T-helper 2 cell treated with Interferon-gamma antibody and Interleukin-4, amounts not matched to agents 5 μg/mL and 100 μg/mL, for 36 hours (primary cell): ENCODE results near the gene CHEK2.

ENCODE experiments used
- DNase-seq: peaks from one replicate; pipeline ENCODE4 v3.0.0; 2021; ENCODE audit warnings: low spot score
- H3K27ac Mint-ChIP-seq: one replicate; pipeline ENCODE4 v1.8.0; 2021; ENCODE audit warnings: mild to moderate bottlenecking, mixed read lengths
- H3K27me3 Mint-ChIP-seq: one replicate; pipeline ENCODE4 v1.8.0; 2021; ENCODE audit warnings: low read depth, mixed read lengths
- H3K36me3 Mint-ChIP-seq: one replicate; pipeline ENCODE4 v1.8.0; 2021; ENCODE audit warnings: low read depth, mixed read lengths
- H3K4me1 Mint-ChIP-seq: one replicate; pipeline ENCODE4 v1.8.0; 2021; ENCODE audit warnings: low read depth, mixed read lengths
- H3K4me3 Mint-ChIP-seq: one replicate; pipeline ENCODE4 v1.8.0; 2022; ENCODE audit warnings: mild to moderate bottlenecking, moderate library complexity, mixed read lengths
- H3K9me3 Mint-ChIP-seq: one replicate; pipeline ENCODE4 v1.8.0; 2021; ENCODE audit warnings: mixed read lengths

Gene CHEK2

DNA sequence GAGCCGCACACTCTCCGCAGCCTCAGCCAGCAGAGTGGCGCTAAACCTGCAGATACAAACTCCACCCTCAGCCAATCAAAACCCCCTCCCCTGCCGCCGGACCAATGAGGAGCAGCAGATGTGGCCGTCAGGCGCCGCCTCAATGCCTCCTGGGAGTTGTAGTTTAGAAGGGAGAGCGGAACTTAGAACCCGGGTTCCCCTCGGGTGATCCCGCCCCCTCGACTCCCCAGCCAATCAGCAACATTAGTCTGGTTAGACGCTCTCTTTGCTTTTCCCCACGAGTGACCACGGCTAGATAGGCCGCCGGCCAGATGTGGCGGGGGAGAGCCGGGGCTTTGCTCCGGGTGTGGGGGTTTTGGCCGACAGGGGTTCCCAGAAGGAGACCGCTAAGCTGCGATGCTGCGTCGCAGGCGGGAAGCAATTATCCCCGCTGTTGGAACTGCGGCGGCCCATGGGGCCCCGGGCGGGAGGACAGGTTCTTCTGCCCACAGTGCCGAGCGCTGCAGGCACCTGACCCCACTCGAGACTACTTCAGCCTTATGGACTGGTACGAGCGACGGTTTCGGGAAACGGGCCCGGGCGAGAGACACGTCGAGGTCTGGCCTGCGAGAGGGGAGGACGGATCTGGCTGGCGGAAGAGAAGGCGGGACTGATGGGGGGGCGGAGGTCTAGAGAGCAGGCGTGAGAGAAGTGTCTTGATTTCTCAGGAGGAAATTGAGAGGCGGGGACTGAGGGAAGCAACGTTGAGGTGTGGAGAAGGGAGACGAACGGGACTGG lies at the start of gene CHEK2, which contains the start of gene HSCB:
CHEK2 (minus strand) TSS at position 36 of the 777 bp plus-strand sequence. CDS start 7,099 bp downstream, outside the sequence.
HSCB (plus strand) TSS at position 255 of the 777 bp plus-strand sequence; CDS start at position 312, 57 bp downstream.
- H3K36me3 Mint-ChIP-seq: peaks cover 20% of the 10 kb centered on the region
- peak; percentile 98 for DNase-seq
- H3K27ac Mint-ChIP-seq: peak within 1 kb of the TSS; percentile 84
- no peaks in the 10 kb centered on the region for H3K27me3 Mint-ChIP-seq
- H3K9me3 Mint-ChIP-seq: no peaks in the 10 kb centered on the region
- peaks cover 33% of the 10 kb centered on the region for H3K4me1 Mint-ChIP-seq
- H3K4me3 Mint-ChIP-seq: peak within 1 kb of the TSS; percentile 93

DNA sequence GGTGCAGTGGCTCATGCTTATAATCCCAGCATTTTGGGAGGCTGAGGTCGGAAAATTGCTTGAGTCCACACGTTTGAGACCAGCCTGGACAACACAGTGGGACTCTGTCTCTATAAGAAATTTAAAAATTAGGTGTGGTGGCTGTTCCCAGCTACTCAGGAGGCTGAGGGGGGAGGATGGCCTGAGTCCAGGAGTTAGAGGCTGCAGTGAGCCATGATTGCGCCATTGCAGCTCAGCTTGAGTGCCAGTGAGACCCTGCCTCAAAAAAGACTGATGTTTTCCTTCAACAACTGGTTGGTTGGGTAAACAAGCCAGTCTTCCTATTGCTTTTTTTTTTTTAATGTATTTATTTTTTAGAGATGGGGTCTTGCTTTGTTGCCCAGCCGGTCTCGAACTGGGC lies 49.5 kb upstream of the CHEK2 start:
- Mint-ChIP-seq H3K4me3 (no peak overlapping the region), H3K4me1 (peaks cover 37% of the 10 kb centered on the region), H3K27me3 (no peaks in the 10 kb centered on the region), H3K36me3 (peaks cover 62% of the 10 kb centered on the region), H3K27ac (no peak overlapping the region), H3K9me3 (no peaks in the 10 kb centered on the region)
- no peak for DNase-seq

DNA sequence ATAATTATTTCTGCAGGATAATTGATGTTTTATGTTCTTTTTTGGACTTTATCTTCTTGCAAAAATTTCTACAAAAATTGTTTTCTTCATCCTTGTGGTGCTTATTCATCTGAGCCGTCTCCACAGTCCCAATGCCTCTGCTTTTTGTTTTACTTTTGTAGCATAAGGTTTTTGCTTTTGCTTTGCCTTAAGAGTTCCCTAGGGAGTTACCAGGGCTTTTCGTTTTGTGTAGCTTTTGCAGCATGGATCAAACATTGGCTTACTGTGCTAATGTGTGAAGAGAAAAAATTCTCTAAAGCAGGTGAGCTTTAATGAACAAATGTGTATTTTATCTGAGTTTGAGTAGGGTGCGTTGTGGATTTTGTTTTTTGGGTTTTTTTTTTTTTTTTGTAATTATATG lies 47.0 kb upstream of the CHEK2 start:
- Mint-ChIP-seq H3K27ac (no peak overlapping the region), H3K4me3 (no peak overlapping the region), H3K4me1 (peaks cover 17% of the 10 kb centered on the region), H3K36me3 (peaks cover 59% of the 10 kb centered on the region), H3K27me3 (no peaks in the 10 kb centered on the region), H3K9me3 (no peaks in the 10 kb centered on the region)
- DNase-seq: no peak

DNA sequence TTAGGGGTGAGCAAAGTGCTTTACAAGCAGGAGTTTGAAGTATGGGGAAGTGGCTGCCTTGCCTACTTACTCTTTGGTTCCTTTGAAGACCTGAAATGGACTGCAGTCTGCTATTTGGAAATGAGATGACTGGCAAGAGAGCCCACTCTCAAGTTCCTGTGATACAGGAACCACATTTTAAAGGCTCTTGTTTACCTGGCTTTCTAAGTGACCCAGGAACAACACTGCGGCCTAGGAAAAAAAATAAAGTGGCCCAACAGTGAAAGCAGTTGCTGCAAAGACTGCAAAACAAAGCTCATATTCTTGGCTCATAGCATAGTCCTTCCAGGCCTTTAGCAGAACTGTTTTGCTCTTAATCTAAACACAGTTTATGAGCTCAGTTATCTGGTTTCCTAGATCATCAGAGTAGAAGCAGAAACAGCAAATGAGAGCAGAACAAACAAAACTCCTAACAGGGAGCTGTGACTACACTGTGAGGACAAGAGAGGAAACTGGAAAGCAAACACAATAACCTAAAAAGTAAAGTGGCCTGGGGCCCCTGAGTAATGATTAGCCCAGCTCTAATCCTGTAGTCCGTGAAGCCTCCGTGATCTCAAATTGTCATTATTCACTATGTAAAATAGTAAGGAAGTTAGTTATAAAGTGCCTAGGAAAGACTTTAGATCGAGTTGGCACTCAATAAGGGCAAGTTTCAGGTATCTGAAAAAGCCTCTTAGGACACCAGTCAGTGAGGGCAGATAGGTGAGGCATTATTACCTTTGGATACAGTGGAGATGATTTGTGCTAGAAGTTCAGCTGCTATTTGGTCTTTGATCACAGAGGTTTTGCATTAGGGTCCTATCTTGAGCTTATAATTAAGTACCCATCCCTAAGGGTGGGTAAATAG lies 42.4 kb upstream of the CHEK2 start:
- Mint-ChIP-seq H3K4me1 (peaks cover 13% of the 10 kb centered on the region), H3K4me3 (no peak overlapping the region), H3K9me3 (no peaks in the 10 kb centered on the region), H3K27ac (no peak overlapping the region), H3K36me3 (peaks cover 61% of the 10 kb centered on the region), H3K27me3 (no peaks in the 10 kb centered on the region)
- no peak for DNase-seq

DNA sequence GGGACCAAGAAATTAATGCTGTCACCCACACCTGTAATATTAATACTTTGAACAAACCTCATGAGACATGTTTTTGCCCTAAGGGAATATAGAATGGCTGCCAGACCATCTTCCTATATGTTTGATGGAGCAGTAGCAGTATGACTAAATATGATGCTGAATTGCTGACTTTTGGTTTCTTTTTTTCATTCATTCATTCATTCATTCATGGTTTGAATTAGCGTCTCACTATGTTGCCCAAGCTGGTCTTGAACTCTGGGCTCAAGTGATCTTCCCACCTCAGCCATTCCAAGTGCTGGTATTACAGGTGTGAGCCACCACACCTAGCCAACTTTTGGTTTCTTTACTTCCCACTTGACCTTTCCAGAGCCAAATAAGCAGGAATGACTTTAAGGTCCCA lies 38.7 kb upstream of the CHEK2 start:
- Mint-ChIP-seq H3K4me1 (peaks cover 15% of the 10 kb centered on the region), H3K36me3 (peaks cover 49% of the 10 kb centered on the region), H3K9me3 (no peaks in the 10 kb centered on the region), H3K4me3 (no peak overlapping the region), H3K27ac (no peak overlapping the region), H3K27me3 (no peaks in the 10 kb centered on the region)
- no peak for DNase-seq

DNA sequence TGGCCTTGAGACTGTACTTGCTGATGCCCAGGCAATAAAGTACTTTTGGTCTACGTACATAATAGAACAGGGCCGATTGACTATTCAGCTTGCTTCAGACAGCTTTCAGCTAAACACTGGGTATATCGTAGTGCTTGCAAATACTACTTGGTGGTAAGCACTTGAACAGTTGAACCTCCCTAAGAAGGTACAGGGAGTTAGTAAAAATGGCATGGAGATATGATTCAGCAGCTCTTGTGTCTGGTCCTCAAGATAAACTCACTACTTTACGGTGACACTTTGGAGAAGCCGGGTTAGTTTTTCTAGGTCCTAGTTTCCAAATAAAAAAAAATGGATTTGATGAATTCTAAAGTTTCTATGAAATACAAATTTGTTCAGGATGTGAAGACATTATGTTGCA lies 38.2 kb upstream of the CHEK2 start:
- H3K9me3 Mint-ChIP-seq: no peaks in the 10 kb centered on the region
- H3K36me3 Mint-ChIP-seq: peaks cover 48% of the 10 kb centered on the region
- no peak overlapping the region for H3K27ac Mint-ChIP-seq
- peaks cover 15% of the 10 kb centered on the region for H3K4me1 Mint-ChIP-seq
- DNase-seq: no peak
- H3K4me3 Mint-ChIP-seq: no peak overlapping the region
- H3K27me3 Mint-ChIP-seq: no peaks in the 10 kb centered on the region

DNA sequence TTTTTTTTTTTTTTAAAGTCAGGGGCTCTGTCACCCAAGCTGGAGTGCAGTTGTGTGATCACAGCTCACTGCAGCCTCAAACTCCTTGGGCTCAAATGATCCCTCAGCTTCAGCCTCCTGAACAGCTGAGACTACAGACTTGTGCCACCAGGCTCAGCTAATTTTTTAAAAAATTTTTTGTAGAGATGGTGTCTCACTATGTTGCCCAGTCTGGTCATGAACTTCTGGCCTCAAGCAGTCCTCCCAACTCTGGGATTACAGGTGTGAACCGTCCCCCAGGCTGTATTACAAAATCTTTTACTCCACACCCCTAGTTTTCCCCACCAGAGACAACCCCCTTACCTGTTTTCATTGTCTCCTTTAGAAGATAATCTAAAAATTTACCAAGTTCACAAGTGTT lies 32.8 kb upstream of the CHEK2 start:
- peak overlapping the region; percentile 100 for H3K4me3 Mint-ChIP-seq
- no peak for DNase-seq
- no peaks in the 10 kb centered on the region for H3K9me3 Mint-ChIP-seq
- H3K27me3 Mint-ChIP-seq: no peaks in the 10 kb centered on the region
- H3K36me3 Mint-ChIP-seq: peaks cover 29% of the 10 kb centered on the region
- peaks cover 16% of the 10 kb centered on the region for H3K4me1 Mint-ChIP-seq
- H3K27ac Mint-ChIP-seq: peak overlapping the region; percentile 69

DNA sequence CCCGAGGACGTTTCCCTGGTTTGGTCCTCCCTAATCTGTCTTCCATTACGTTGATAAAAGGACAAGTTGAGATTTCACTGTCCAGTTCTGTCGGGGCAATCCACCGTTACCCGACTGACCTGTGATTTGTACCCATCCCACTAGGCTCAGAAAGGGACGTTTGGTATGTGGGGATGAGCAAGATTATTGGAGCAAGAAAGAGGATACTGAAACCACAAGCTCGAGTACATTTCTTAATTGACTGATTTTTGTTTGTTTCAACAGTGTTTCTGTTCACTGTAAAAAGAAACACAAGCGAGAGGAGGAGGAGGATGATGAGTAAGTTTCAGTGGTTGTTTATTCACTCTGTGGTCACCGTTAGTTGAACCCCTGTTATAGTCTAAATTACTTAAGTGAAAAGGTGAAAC lies 31.8 kb upstream of the CHEK2 start:
- peak overlapping the region; percentile 100 for H3K4me3 Mint-ChIP-seq
- no peaks in the 10 kb centered on the region for H3K27me3 Mint-ChIP-seq
- DNase-seq: peak; percentile 27
- H3K27ac Mint-ChIP-seq: peak overlapping the region; percentile 98
- H3K36me3 Mint-ChIP-seq: peaks cover 25% of the 10 kb centered on the region
- peaks cover 16% of the 10 kb centered on the region for H3K4me1 Mint-ChIP-seq
- H3K9me3 Mint-ChIP-seq: no peaks in the 10 kb centered on the region

DNA sequence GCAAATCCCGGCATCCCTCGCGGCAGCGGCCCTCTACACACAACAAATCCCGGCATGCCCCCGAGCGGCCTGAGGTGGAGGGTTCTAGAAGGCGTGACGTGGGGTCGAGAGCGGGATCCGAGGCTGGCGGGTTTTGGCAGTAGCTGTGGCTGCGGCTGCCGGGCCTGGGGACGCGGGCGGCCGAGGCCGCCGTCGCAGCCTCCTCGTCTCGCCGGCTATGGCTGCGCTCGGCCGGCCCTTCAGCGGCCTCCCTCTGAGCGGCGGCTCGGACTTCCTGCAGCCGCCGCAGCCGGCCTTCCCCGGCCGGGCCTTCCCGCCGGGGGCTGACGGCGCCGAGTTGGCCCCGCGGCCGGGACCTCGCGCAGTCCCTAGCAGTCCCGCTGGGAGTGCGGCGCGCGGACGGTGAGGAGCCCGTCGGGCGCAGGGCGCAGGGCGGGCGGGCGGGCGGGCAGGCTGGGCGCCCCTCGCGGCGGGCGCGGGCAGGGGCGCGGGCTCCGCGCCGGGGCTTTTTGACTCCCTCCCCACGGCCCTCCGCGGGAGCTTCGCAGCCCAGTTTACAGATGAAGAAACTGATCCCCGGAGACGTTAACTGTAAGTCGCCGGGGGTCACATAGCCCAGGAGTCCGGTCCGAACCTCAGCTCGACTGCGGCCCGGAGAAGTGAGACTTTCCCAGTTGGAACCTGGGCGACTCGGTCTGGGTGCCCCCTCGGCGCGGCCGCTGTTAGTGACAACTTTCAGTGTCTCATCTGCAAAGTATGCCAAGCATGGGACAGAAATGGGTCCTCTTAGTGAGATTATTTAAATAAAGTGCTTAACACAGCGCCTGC lies 31.2 kb upstream of the CHEK2 start, which contains the start of gene CCDC117:
CCDC117 (plus strand) TSS at position 63 of the 828 bp plus-strand sequence; CDS start at position 218, 155 bp downstream.
- no peaks in the 10 kb centered on the region for H3K27me3 Mint-ChIP-seq
- H3K4me1 Mint-ChIP-seq: peaks cover 16% of the 10 kb centered on the region
- H3K36me3 Mint-ChIP-seq: peaks cover 25% of the 10 kb centered on the region
- no peaks in the 10 kb centered on the region for H3K9me3 Mint-ChIP-seq
- peak within 1 kb of the TSS; percentile 98 for H3K27ac Mint-ChIP-seq
- H3K4me3 Mint-ChIP-seq: peak within 1 kb of the TSS; percentile 100
- DNase-seq: peak; percentile 91

DNA sequence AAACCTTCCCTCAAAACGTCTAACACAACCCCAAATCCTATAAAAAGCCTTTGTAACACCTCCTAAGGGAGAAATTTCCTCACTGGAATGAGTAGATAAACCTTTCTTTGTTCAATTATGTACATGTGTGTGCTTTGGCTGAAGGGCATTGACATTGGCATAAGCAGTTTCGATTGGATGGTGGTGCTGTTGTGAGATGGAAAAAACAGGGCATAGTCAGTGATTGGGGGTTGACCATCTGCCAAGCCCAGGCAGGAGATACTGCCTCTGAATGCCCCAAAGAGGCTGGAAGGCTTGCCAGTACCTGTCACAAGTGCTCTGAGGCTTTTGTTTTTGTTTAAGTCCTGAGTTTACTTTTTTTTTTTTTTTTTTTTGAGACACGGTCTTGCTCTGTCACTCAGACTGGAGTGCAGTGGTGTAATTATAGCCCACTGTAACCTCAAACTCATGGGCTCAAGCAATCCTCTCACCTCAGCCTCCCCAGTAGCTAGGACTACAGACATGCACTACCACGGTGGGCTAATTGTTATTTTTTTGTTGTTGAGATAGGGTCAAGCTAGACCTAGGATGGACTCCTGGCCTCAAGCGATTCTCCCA lies 29.7 kb upstream of the CHEK2 start:
- Mint-ChIP-seq H3K4me1 (peaks cover 16% of the 10 kb centered on the region), H3K27ac (no peak overlapping the region), H3K9me3 (no peaks in the 10 kb centered on the region), H3K27me3 (no peaks in the 10 kb centered on the region), H3K4me3 (no peak overlapping the region), H3K36me3 (peaks cover 23% of the 10 kb centered on the region)
- no peak for DNase-seq

DNA sequence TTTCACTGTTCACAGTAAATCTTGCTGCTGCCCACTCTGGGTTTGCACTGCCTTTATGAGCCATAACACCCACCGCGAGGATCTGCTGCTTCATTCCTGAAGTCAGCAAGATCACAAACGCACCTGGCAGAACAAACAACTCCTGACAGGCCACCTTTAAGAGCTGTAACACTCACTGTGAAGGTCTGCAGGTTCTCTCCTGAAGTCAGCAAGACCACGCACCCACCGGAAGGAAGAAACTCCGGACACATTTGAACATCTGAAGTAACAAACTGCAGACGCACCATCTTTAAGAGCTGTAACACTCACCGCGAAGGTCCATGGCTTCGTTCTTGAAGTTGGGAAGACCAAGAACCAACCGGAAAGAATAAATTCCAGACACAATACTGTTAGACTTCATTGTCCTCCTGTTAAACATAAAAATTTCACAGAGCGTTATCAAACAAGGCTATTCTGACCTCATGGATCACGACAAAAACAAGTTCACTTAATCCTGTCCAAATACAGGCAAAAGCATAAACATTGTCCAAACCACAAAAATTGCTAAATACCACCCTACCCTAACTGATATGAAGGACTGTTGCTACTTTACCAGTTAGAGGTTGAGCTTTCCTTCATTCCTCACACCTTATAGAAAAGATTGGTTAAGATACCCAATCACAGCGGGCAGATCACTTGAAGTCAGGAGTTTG lies 27.9 kb upstream of the CHEK2 start:
- no peak overlapping the region for H3K4me3 Mint-ChIP-seq
- peaks cover 10% of the 10 kb centered on the region for H3K4me1 Mint-ChIP-seq
- DNase-seq: no peak
- H3K27me3 Mint-ChIP-seq: no peaks in the 10 kb centered on the region
- H3K9me3 Mint-ChIP-seq: no peaks in the 10 kb centered on the region
- H3K27ac Mint-ChIP-seq: no peak overlapping the region
- peaks cover 7% of the 10 kb centered on the region for H3K36me3 Mint-ChIP-seq

DNA sequence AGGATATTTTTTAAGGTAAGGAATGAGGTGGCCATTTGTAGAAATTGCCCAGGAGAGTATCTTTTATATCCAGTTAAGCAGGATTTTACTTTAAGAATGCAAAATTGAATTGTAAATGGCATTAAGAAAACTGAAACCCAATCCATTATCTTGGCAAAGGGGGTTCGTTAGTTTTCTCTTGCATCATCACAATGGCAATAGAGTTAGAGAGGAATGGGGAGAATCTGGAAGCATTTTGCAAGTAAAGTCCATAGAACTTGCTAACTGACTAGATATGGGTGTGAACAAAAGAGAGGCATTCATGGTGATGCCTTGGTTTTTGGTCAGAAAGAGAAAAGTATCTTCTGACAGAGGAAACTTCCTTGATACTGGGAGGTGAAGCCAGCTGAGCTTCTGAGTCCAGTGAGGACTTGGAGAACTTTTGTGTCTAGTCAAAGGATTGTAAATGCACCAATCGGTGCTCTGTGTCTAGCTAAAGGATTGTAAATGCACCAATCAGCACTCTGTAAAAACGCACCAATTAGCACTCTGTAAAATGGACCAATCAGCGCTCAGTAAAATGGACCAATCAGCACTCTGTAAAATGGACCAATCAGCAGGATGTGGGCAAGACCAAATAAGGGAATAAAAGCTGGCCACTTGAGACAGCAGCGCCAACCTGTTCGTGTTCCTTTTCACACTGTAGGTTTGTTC lies 27.2 kb upstream of the CHEK2 start:
- no peaks in the 10 kb centered on the region for H3K27me3 Mint-ChIP-seq
- no peaks in the 10 kb centered on the region for H3K9me3 Mint-ChIP-seq
- no peak for DNase-seq
- peaks cover 6% of the 10 kb centered on the region for H3K36me3 Mint-ChIP-seq
- H3K27ac Mint-ChIP-seq: no peak overlapping the region
- H3K4me1 Mint-ChIP-seq: peaks cover 8% of the 10 kb centered on the region
- H3K4me3 Mint-ChIP-seq: no peak overlapping the region
